CD4-positive, alpha-beta T cell (primary cell): Measurements from ENCODE around the gene LIPE. TPM values are rescaled to one million over a fixed set of nuclear protein-coding genes. Genes with fewer than 3 reads are reported as not detected.

Experiments
- ATAC-seq: fragments of 200-7000 bp; cut with Tn5 transposase; one replicate; pipeline ENCODE4 v1.10.0; 2022; ENCODE audit warnings: mild to moderate bottlenecking; ENCODE audit not compliant: poor library complexity
- CTCF ChIA-PET: fragments of 350-600 bp; sonication (Branson Sonifier 250); formaldehyde crosslinking; loops from one replicate; lab custom pipeline; 2021; ENCODE audit warnings: antibody characterized with exemption, inconsistent platforms; lab: Charles Lee
- POLR2A ChIA-PET: fragments of 350-600 bp; sonication (Branson Sonifier 250); formaldehyde crosslinking; loops from one replicate; lab custom pipeline; 2021; ENCODE audit warnings: antibody characterized with exemption, inconsistent platforms; lab: Charles Lee
- DNase-seq, 14 experiments: peaks; one replicate each; pipeline ENCODE4 v3.0.0-alpha.2; 2013 to 2020; ENCODE audit warnings: mixed read lengths in 2 of 14
- H3K27ac ChIP-seq, 2 donors: one replicate each; pipeline versions ENCODE4 v1.5.1 to v1.7.0; 2013; ENCODE audit warnings: low read length in 2 of 2, low read depth in 1 of 2, mild to moderate bottlenecking in 1 of 2
- H3K27me3 ChIP-seq, 2 experiments: 1 replicate in 1 of 2; 2 replicates in 1 of 2; pipeline versions ENCODE4 v1.6.1 to v1.7.0; 2013; ENCODE audit warnings: low read length in 2 of 2, control low read depth in 1 of 2, mild to moderate bottlenecking in 1 of 2, moderate library complexity in 1 of 2; ENCODE audit not compliant: insufficient read depth in 2 of 2, control insufficient read depth in 1 of 2
- H3K36me3 ChIP-seq: one replicate; pipeline ENCODE4 v1.6.1; 2013; ENCODE audit warnings: low read length, control low read depth; ENCODE audit not compliant: insufficient read depth
- H3K4me1 ChIP-seq: one replicate; pipeline ENCODE4 v1.6.1; 2013; ENCODE audit warnings: low read length, control low read depth; ENCODE audit not compliant: insufficient read depth
- H3K4me3 ChIP-seq: one replicate; pipeline ENCODE4 v1.5.1; 2013; ENCODE audit warnings: mild to moderate bottlenecking, low read length, moderate library complexity
- H3K9me3 ChIP-seq, 2 experiments: 1 replicate in 1 of 2; 2 replicates in 1 of 2; pipeline versions ENCODE4 v1.6.1 to v1.7.0; 2013; ENCODE audit warnings: low read length in 2 of 2, mild to moderate bottlenecking in 2 of 2, control low read depth in 1 of 2, moderate library complexity in 1 of 2; ENCODE audit not compliant: control insufficient read depth in 1 of 2, insufficient read depth in 1 of 2
- H3K27ac Mint-ChIP-seq: one replicate; pipeline ENCODE4 v1.8.0; 2020; ENCODE audit warnings: mixed read lengths
- H3K27me3 Mint-ChIP-seq: one replicate; pipeline ENCODE4 v1.8.0; 2021; ENCODE audit warnings: mixed read lengths
- H3K36me3 Mint-ChIP-seq: one replicate; pipeline ENCODE4 v1.8.0; 2021; ENCODE audit warnings: low read depth, mixed read lengths
- H3K4me1 Mint-ChIP-seq: one replicate; pipeline ENCODE4 v1.8.0; 2021; ENCODE audit warnings: low read depth, mixed read lengths
- H3K4me3 Mint-ChIP-seq: one replicate; pipeline ENCODE4 v1.8.0; 2020; ENCODE audit warnings: mild to moderate bottlenecking, mixed read lengths
- H3K9me3 Mint-ChIP-seq: one replicate; pipeline ENCODE4 v1.8.0; 2020; ENCODE audit warnings: mixed read lengths
- intact Hi-C, 2 experiments: fragments of 100-400 bp; cut with DNase I in 1 of 2; cut with micrococcal nuclease in 1 of 2; formaldehyde crosslinking; loops; one replicate each; pipeline versions ENCODE4 v1.15.1 to v1.9.0; 2023 to 2025; cut with DNase I, micrococcal nuclease
- total RNA-seq, 174 experiments: library from RNA in 2 of 174; stranded (reverse) in 2 of 174; gene quantifications; one replicate each; pipeline ENCODE4 v1.2.3 and lab custom pipeline; 2021 to 2026
- TF ChIP-seq, protein P1 (sequence below): fragments of 200-600 bp; IDR thresholded peaks from one replicate; pipeline ENCODE4 v1.8.0; 2022; ENCODE audit warnings: antibody characterized with exemption, mild to moderate bottlenecking

Gene LIPE
- total RNA-seq, 2 experiments from 2014 or later = 7.6 to 8.2 TPM

DNA sequence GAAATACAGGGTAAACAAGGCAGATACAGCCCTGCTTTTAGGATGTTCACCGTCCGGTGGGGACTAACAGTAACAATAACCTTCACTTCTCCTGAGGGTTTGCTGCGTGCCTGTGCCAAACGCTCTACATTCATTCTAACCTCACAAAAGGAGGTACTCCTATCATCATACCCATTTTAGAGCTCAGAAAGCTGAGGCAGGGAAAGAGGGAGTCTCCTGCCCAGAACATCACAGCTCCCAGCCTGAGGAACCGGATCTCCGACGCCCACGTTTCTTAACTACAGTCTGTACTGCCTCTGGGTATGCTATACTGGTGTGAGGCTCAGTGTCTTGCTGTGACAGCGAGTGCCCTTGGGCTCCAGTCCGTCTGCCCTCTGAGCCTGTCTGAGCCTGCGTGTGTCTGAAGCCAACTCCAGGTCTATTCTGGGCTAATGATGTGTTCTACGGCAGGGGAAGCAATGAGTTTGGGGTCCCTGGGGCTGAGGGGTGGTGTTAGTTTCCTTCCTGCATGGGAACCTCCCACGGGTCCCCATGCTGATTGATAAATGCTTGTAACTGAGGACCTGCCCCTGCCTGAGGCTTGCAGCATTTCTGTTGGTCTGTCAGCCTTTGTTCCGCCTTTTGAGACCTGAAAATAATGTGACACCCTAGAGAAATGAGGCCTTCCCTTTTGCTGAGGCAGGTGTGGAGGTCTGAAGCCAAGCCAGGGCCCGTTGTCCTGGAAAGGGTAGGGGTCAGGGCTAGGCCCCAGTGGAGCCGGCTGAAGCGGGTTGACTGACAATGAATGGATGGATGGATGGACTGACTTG lies 4.9 kb downstream of the LIPE start:
- Mint-ChIP-seq H3K4me1 (peaks cover 49% of the 10 kb centered on the region), H3K36me3 (peaks cover 10% of the 10 kb centered on the region), H3K27me3 (no peaks in the 10 kb centered on the region), H3K27ac (peak overlapping the region; percentile 78), H3K4me3 (peak overlapping the region; percentile 92), H3K9me3 (no peaks in the 10 kb centered on the region)
- H3K36me3 ChIP-seq = peaks cover 4% of the 10 kb centered on the region
- intact Hi-C loops = loop anchor here (2.0 to 10.0 kb wide), 6 partner anchors 25 to 315 kb away; partner anchors contain the start of genes MEGF8 (in 1 of the 2) and POU2F2 (in 1 of the 2)
- H3K9me3 ChIP-seq = no peaks in the 10 kb centered on the region
- peaks cover 46% of the 10 kb centered on the region for H3K4me1 ChIP-seq
- no peak for ATAC-seq
- POLR2A ChIA-PET = interaction anchor here (1.8 to 2.2 kb wide), 3 partner anchors 11 to 28 kb away, joined by 7 to 11 read pairs (median 10); no protein-coding TSS in a partner anchor
- TF ChIP-seq, protein P1, sequence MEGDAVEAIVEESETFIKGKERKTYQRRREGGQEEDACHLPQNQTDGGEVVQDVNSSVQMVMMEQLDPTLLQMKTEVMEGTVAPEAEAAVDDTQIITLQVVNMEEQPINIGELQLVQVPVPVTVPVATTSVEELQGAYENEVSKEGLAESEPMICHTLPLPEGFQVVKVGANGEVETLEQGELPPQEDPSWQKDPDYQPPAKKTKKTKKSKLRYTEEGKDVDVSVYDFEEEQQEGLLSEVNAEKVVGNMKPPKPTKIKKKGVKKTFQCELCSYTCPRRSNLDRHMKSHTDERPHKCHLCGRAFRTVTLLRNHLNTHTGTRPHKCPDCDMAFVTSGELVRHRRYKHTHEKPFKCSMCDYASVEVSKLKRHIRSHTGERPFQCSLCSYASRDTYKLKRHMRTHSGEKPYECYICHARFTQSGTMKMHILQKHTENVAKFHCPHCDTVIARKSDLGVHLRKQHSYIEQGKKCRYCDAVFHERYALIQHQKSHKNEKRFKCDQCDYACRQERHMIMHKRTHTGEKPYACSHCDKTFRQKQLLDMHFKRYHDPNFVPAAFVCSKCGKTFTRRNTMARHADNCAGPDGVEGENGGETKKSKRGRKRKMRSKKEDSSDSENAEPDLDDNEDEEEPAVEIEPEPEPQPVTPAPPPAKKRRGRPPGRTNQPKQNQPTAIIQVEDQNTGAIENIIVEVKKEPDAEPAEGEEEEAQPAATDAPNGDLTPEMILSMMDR = no peak
- CTCF ChIA-PET = interaction anchor here (1.2 kb wide), 1 partner anchor 16 kb away, joined by 10 read pairs; no protein-coding TSS in a partner anchor
- H3K27ac ChIP-seq = no peak overlapping the region
- H3K27me3 ChIP-seq = no peaks in the 10 kb centered on the region
- peak overlapping the region; percentile 80 for H3K4me3 ChIP-seq
- DNase-seq = no peak

DNA sequence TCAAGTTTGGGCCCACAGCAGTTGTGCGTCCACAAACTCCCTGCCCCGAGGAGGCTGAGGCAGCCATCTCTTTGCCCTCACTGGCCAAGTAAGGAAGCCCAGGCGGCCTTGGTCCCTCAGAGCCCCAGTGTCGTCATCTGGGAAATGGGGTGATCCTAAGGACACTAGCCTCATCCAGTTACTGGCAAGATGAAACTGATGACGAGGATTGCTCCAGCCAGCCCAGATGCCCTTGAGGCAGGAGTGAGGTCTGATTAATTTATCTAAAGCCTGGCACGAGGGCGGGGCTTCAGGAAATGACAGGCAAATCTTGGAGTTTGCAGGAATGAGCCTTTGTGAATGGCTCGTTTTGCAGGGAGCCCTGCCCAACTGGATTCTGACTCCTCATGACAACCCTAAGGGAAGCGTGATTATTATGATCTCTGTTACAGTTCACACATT lies 5.6 kb downstream of the LIPE start:
- no peaks in the 10 kb centered on the region for H3K9me3 ChIP-seq
- peaks cover 4% of the 10 kb centered on the region for H3K36me3 ChIP-seq
- no peaks in the 10 kb centered on the region for H3K9me3 Mint-ChIP-seq
- TF ChIP-seq, protein P1 = no peak
- H3K4me3 ChIP-seq = no peak overlapping the region
- intact Hi-C loops = loop anchor here (2.0 to 10.0 kb wide), 6 partner anchors 25 to 314 kb away; partner anchors contain the start of genes MEGF8 (in 1 of the 2) and POU2F2 (in 1 of the 2)
- peaks cover 10% of the 10 kb centered on the region for H3K36me3 Mint-ChIP-seq
- no peak overlapping the region for H3K27ac ChIP-seq
- ATAC-seq (no peak), DNase-seq (no peak)
- no peaks in the 10 kb centered on the region for H3K27me3 Mint-ChIP-seq
- POLR2A ChIA-PET = no interaction called here
- H3K4me1 ChIP-seq = peaks cover 46% of the 10 kb centered on the region
- peak overlapping the region; percentile 92 for H3K4me3 Mint-ChIP-seq
- no peaks in the 10 kb centered on the region for H3K27me3 ChIP-seq
- CTCF ChIA-PET = interaction anchor here (3.0 to 3.5 kb wide), 2 partner anchors 17 to 20 kb away, joined by 20 to 32 read pairs; no protein-coding TSS in a partner anchor
- H3K27ac Mint-ChIP-seq = no peak overlapping the region
- H3K4me1 Mint-ChIP-seq = peaks cover 49% of the 10 kb centered on the region

- intact Hi-C loops = loop anchor here (5.0 to 10.0 kb wide), 5 partner anchors 34 to 314 kb away; partner anchors contain the start of genes MEGF8 (in 1 of the 2) and POU2F2 (in 1 of the 2)
- Mint-ChIP-seq H3K36me3 (peaks cover 10% of the 10 kb centered on the region), H3K9me3 (no peaks in the 10 kb centered on the region), H3K4me1 (peaks cover 49% of the 10 kb centered on the region), H3K27ac (no peak overlapping the region), H3K27me3 (no peaks in the 10 kb centered on the region), H3K4me3 (no peak overlapping the region)
- ATAC-seq (no peak), DNase-seq (no peak)
- H3K36me3 ChIP-seq = peaks cover 4% of the 10 kb centered on the region
- H3K4me3 ChIP-seq = no peak overlapping the region
- peaks cover 46% of the 10 kb centered on the region for H3K4me1 ChIP-seq
- ChIA-PET CTCF (interaction anchor here (1.5 to 3.5 kb wide), 3 partner anchors 13 to 20 kb away, joined by 20 to 32 read pairs (median 27); no protein-coding TSS in a partner anchor), POLR2A (interaction anchor here (1.5 kb wide), 1 partner anchor 19 kb away, joined by 5 read pairs; no protein-coding TSS in a partner anchor)
- H3K27ac ChIP-seq = no peak overlapping the region
- H3K9me3 ChIP-seq = no peaks in the 10 kb centered on the region
- H3K27me3 ChIP-seq = no peaks in the 10 kb centered on the region
- TF ChIP-seq, protein P1 = no peak
Measured at GRCh38 chr19:42421101-42421500, 6.1 kb downstream of the LIPE start.
